Ovary (tissue), 3 donors: ENCODE data around the gene POLD1.

ENCODE experiments used
- POLR2A ChIP-seq: fragments of 450-650 bp; IDR thresholded peaks from one replicate; pipeline ENCODE4 v1.6.1; 2017; ENCODE audit warnings: antibody characterized with exemption, mild to moderate bottlenecking, moderate library complexity
- TF ChIP-seq, protein P1 (sequence below), 3 donors: fragments of 450-650 bp in 2 of 3; fragments of 200-600 bp in 1 of 3; IDR thresholded peaks; one replicate each; pipeline versions ENCODE4 v1.5.1 to v1.8.0; 2016 to 2022; ENCODE audit warnings: antibody characterized with exemption in 3 of 3, mild to moderate bottlenecking in 1 of 3
- donor health status: DM: no; HTN: no; CAD: no.

GRCh38 chr19:50358483-50359327, 25.4 kb upstream of the POLD1 start:
- TF ChIP-seq, protein P1, sequence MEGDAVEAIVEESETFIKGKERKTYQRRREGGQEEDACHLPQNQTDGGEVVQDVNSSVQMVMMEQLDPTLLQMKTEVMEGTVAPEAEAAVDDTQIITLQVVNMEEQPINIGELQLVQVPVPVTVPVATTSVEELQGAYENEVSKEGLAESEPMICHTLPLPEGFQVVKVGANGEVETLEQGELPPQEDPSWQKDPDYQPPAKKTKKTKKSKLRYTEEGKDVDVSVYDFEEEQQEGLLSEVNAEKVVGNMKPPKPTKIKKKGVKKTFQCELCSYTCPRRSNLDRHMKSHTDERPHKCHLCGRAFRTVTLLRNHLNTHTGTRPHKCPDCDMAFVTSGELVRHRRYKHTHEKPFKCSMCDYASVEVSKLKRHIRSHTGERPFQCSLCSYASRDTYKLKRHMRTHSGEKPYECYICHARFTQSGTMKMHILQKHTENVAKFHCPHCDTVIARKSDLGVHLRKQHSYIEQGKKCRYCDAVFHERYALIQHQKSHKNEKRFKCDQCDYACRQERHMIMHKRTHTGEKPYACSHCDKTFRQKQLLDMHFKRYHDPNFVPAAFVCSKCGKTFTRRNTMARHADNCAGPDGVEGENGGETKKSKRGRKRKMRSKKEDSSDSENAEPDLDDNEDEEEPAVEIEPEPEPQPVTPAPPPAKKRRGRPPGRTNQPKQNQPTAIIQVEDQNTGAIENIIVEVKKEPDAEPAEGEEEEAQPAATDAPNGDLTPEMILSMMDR (IDR thresholded peaks at IDR 0.05), result no peak
- peak; percentile 47 for TF ChIP-seq POLR2A
